Natural killer cell (primary cell): ENCODE measurements around the gene ANKRD66. TPM values are rescaled to one million over a fixed set of nuclear protein-coding genes. Genes with fewer than 3 reads are reported as not detected.

Source experiments
- ATAC-seq, 3 donors: fragments of 150-1000 bp in 2 of 3; fragments of 200-7000 bp in 1 of 3; cut with Tn5 transposase; 1 replicate in 1 of 3; 2 replicates in 2 of 3; pipeline ENCODE4 v1.10.0; 2021; ENCODE audit warnings: mild to moderate bottlenecking in 2 of 3, moderate library complexity in 2 of 3
- DNase-seq, 2 donors: peaks; one replicate each; pipeline versions ENCODE4 v3.0.0 to v3.0.0-alpha.2; 2013 to 2021; ENCODE audit warnings: mixed read lengths in 1 of 2
- H3K27ac ChIP-seq: one replicate; pipeline ENCODE4 v1.5.1; 2013; ENCODE audit warnings: mild to moderate bottlenecking, low read length
- H3K27me3 ChIP-seq: one replicate; pipeline ENCODE4 v1.6.1; 2013; ENCODE audit warnings: low read length; ENCODE audit not compliant: control insufficient read depth, insufficient read depth
- H3K36me3 ChIP-seq: one replicate; pipeline ENCODE4 v1.6.1; 2013; ENCODE audit warnings: low read length; ENCODE audit not compliant: control insufficient read depth, insufficient read depth
- H3K4me1 ChIP-seq: one replicate; pipeline ENCODE4 v1.6.1; 2013; ENCODE audit warnings: low read length; ENCODE audit not compliant: control insufficient read depth, insufficient read depth
- H3K4me3 ChIP-seq: one replicate; pipeline ENCODE4 v1.5.1; 2013; ENCODE audit warnings: low read length
- H3K9me3 ChIP-seq: one replicate; pipeline ENCODE4 v1.6.1; 2013; ENCODE audit warnings: low read length; ENCODE audit not compliant: control insufficient read depth, insufficient read depth
- H3K27ac Mint-ChIP-seq, 2 donors: one replicate each; pipeline ENCODE4 v1.8.0; 2022; ENCODE audit warnings: mild to moderate bottlenecking in 2 of 2, mixed read lengths in 2 of 2, moderate library complexity in 1 of 2
- H3K27me3 Mint-ChIP-seq, 2 donors: one replicate each; pipeline ENCODE4 v1.8.0; 2022; ENCODE audit warnings: low read depth in 2 of 2, mixed read lengths in 2 of 2
- H3K36me3 Mint-ChIP-seq: one replicate; pipeline ENCODE4 v1.8.0; 2022; ENCODE audit warnings: mixed read lengths
- H3K4me1 Mint-ChIP-seq, 2 donors: one replicate each; pipeline ENCODE4 v1.8.0; 2022; ENCODE audit warnings: mixed read lengths in 2 of 2
- H3K4me3 Mint-ChIP-seq: one replicate; pipeline ENCODE4 v1.8.0; 2022; ENCODE audit warnings: mild to moderate bottlenecking, moderate library complexity, mixed read lengths
- H3K9me3 Mint-ChIP-seq, 2 donors: one replicate each; pipeline ENCODE4 v1.8.0; 2022; ENCODE audit warnings: mixed read lengths in 2 of 2
- CTCF ChIP-seq: fragments of 200-600 bp; IDR thresholded peaks from one replicate; pipeline ENCODE4 v1.8.0; 2022; ENCODE audit warnings: antibody characterized with exemption
- WGBS: methylation state at CpG from one replicate; pipeline ENCODE4 v1.1.7; 2013; ENCODE audit warnings: missing lambda C conversion rate; ENCODE audit not compliant: insufficient coverage; 5-methylcytosine and 5-hydroxymethylcytosine counted together
- intact Hi-C: fragments of 100-400 bp; cut with micrococcal nuclease; formaldehyde crosslinking; loops from one replicate; pipeline ENCODE4 v1.14.2; 2022
- total RNA-seq, 4 donors: library from RNA; stranded (reverse); fragments of 120-200 nt in 1 of 4; gene quantifications; one replicate each; pipeline versions ENCODE4 v1.2.3 to v1.2.4, GENCODE V29; 2013 to 2022

ANKRD66 gene
- total RNA-seq, 3 donors from 2014 or later (not counting 1 experiment from before 2014, with no cell fraction given): not detected

DNA sequence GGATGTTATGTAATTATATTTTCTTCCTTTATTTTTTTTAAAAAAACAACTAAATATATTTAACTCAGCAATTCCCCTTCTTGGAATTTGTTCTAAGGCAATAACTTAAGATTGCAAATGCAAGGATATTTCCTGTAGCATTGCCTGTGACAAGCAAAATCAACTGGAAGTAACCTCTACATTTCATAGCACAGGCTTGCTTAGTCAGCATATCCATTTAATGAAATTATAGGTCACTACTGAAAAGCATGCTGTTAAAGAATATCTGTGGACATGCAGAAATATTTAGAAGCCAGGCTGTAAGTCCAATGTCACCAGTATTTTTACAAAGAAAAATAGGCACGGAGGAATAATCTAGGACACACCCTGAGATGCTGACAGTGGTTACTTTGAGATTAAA, 37.8 kb downstream of the ANKRD66 start:
- H3K36me3 Mint-ChIP-seq: no peaks in the 10 kb centered on the region
- H3K4me1 ChIP-seq: no peaks in the 10 kb centered on the region
- intact Hi-C loops: loop anchor here (5.0 kb wide), 1 partner anchor 567 kb away; no protein-coding TSS in a partner anchor
- H3K36me3 ChIP-seq: no peaks in the 10 kb centered on the region
- no peaks in the 10 kb centered on the region for H3K9me3 ChIP-seq
- no peaks in the 10 kb centered on the region for H3K9me3 Mint-ChIP-seq
- no peak overlapping the region for H3K4me3 Mint-ChIP-seq
- WGBS: 100% methylated on average over 1 of the region's 1 CpG
- no peaks in the 10 kb centered on the region for H3K4me1 Mint-ChIP-seq
- no peaks in the 10 kb centered on the region for H3K27me3 ChIP-seq
- peaks cover 2 to 7% of the 10 kb centered on the region in 2 donors for H3K27me3 Mint-ChIP-seq
- ATAC-seq: no peak
- no peak overlapping the region for H3K27ac ChIP-seq
- H3K27ac Mint-ChIP-seq: no peak overlapping the region
- no peak overlapping the region for H3K4me3 ChIP-seq
- no peak for TF ChIP-seq CTCF
- DNase-seq: no peak

- no peak for TF ChIP-seq CTCF
- H3K27ac ChIP-seq: no peak overlapping the region
- Mint-ChIP-seq H3K27me3 (peaks cover 5 to 7% of the 10 kb centered on the region in 2 donors), H3K36me3 (no peaks in the 10 kb centered on the region), H3K9me3 (no peaks in the 10 kb centered on the region), H3K4me3 (no peak overlapping the region), H3K27ac (no peak overlapping the region), H3K4me1 (no peaks in the 10 kb centered on the region)
- H3K36me3 ChIP-seq: no peaks in the 10 kb centered on the region
- H3K4me1 ChIP-seq: no peaks in the 10 kb centered on the region
- 94% methylated on average over 5 of the region's 5 CpGs for WGBS
- no peak overlapping the region for H3K4me3 ChIP-seq
- H3K27me3 ChIP-seq: no peaks in the 10 kb centered on the region
- DNase-seq (no peak), ATAC-seq (no peak)
- intact Hi-C loops: no loop called here
- no peaks in the 10 kb centered on the region for H3K9me3 ChIP-seq
Measured at GRCh38 chr6:46787871-46788540, 41.3 kb downstream of the ANKRD66 start.

DNA sequence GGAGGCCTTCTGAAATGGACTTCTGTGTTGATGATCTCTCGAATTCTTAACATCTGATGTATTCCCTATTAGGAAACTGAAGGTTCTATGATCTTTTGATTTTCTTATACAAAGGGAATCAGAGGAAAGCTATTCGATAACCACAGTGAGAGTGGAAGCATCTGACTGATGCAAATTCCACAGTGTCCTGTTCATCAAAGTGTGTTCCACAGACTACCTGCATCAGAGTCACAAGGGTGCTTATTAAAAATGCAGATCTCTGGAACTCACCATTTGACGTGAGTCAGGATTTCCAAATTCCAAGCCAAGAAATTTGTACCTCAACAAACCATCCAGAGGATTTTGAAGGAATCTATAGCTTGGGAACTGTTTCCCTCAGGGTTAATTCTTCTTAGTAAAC, 42.1 kb downstream of the ANKRD66 start:
- DNase-seq: no peak
- Mint-ChIP-seq H3K9me3 (no peaks in the 10 kb centered on the region), H3K27ac (no peak overlapping the region), H3K4me1 (no peaks in the 10 kb centered on the region), H3K27me3 (peaks cover 5 to 7% of the 10 kb centered on the region in 2 donors), H3K36me3 (no peaks in the 10 kb centered on the region), H3K4me3 (no peak overlapping the region)
- intact Hi-C loops: no loop called here
- no peaks in the 10 kb centered on the region for H3K36me3 ChIP-seq
- H3K9me3 ChIP-seq: no peaks in the 10 kb centered on the region
- H3K27me3 ChIP-seq: no peaks in the 10 kb centered on the region
- no peak overlapping the region for H3K4me3 ChIP-seq
- WGBS: 83% methylated on average over 2 of the region's 3 CpGs
- no peak for ATAC-seq
- H3K4me1 ChIP-seq: no peaks in the 10 kb centered on the region
- no peak overlapping the region for H3K27ac ChIP-seq
- no peak for TF ChIP-seq CTCF
